ENCODE data around the gene GALNT7. TPM values are rescaled to one million over a fixed set of nuclear protein-coding genes. Genes with fewer than 3 reads are reported as not detected.

The GALNT7 gene
- total and polyA plus RNA-seq, 2 of the 13 experiments (the other 11 are each of a cell fraction or from before 2014, with no cell fraction given) = 0.08 to 0.13 TPM

DNA sequence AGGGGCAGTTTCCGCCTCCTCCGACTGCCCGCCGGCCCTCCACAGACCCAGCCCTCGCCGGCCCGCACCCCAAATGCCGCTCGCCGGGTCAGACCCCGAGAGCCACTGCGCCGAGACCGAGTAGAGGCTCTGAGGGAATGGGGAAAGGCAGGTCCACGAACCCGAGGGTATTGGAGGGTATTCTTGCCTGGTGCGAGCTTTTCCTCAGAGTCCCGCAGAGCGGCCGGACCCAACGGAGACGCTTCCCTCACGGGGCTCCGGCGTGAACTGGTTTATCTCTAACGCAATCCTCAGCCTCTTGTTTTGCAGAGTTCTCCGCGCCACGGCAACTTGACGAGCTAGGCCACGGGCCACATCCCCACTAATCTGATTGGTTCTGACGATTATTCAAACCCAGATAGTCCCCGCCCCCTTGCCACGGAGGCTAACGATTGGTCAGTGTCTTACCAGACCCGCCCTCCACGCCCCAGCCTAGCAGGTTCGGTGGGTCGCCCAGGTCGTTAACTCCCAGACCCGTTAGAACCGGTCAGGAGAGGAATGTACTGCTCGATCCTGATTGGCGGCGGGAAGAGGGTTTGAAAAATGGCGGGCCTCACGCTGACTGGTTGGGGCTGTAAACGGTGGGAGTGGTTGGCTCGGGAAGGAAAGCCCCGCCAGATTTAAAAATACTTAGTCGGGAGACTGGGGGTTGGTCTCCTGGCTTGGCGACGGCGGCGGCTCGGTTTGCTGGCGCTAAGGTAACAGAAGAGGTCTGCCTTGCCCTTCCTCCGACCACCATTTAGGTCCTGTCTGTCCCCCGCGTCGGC, 165.7 kb downstream of the GALNT7 start, which contains the start of gene HMGB2 (continued):
- no peak; the same call in 1 of the 2 replicates for TF ChIP-seq ZNF143 (CRISPR knock-in tag; IDR thresholded peaks at IDR 0.05)
- TF ChIP-seq, protein P1, sequence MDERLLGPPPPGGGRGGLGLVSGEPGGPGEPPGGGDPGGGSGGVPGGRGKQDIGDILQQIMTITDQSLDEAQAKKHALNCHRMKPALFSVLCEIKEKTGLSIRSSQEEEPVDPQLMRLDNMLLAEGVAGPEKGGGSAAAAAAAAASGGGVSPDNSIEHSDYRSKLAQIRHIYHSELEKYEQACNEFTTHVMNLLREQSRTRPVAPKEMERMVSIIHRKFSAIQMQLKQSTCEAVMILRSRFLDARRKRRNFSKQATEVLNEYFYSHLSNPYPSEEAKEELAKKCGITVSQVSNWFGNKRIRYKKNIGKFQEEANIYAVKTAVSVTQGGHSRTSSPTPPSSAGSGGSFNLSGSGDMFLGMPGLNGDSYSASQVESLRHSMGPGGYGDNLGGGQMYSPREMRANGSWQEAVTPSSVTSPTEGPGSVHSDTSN (CRISPR knock-in tag; IDR thresholded peaks at IDR 0.05) = no peak
- TF ChIP-seq, protein P2, sequence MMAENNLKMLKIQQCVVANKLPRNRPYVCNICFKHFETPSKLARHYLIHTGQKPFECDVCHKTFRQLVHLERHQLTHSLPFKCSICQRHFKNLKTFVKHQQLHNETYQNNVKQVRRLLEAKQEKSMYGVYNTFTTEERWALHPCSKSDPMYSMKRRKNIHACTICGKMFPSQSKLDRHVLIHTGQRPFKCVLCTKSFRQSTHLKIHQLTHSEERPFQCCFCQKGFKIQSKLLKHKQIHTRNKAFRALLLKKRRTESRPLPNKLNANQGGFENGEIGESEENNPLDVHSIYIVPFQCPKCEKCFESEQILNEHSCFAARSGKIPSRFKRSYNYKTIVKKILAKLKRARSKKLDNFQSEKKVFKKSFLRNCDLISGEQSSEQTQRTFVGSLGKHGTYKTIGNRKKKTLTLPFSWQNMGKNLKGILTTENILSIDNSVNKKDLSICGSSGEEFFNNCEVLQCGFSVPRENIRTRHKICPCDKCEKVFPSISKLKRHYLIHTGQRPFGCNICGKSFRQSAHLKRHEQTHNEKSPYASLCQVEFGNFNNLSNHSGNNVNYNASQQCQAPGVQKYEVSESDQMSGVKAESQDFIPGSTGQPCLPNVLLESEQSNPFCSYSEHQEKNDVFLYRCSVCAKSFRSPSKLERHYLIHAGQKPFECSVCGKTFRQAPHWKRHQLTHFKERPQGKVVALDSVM (CRISPR knock-in tag; IDR thresholded peaks at IDR 0.05) = no peak
- TF ChIP-seq, protein P3, sequence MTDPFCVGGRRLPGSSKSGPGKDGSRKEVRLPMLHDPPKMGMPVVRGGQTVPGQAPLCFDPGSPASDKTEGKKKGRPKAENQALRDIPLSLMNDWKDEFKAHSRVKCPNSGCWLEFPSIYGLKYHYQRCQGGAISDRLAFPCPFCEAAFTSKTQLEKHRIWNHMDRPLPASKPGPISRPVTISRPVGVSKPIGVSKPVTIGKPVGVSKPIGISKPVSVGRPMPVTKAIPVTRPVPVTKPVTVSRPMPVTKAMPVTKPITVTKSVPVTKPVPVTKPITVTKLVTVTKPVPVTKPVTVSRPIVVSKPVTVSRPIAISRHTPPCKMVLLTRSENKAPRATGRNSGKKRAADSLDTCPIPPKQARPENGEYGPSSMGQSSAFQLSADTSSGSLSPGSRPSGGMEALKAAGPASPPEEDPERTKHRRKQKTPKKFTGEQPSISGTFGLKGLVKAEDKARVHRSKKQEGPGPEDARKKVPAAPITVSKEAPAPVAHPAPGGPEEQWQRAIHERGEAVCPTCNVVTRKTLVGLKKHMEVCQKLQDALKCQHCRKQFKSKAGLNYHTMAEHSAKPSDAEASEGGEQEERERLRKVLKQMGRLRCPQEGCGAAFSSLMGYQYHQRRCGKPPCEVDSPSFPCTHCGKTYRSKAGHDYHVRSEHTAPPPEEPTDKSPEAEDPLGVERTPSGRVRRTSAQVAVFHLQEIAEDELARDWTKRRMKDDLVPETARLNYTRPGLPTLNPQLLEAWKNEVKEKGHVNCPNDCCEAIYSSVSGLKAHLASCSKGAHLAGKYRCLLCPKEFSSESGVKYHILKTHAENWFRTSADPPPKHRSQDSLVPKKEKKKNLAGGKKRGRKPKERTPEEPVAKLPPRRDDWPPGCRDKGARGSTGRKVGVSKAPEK (CRISPR knock-in tag; IDR thresholded peaks at IDR 0.05; ENCODE audit: borderline replicate concordance) = no peak
- no peak for TF ChIP-seq ZNF44 (CRISPR knock-in tag; IDR thresholded peaks at IDR 0.05)
- 0 out of 2 replicates have a peak, but pooled peaks have one; percentile 75 for TF ChIP-seq ZNF747 (CRISPR knock-in tag; IDR thresholded peaks at IDR 0.05; ENCODE audit: borderline replicate concordance)
- TF ChIP-seq, protein P4, sequence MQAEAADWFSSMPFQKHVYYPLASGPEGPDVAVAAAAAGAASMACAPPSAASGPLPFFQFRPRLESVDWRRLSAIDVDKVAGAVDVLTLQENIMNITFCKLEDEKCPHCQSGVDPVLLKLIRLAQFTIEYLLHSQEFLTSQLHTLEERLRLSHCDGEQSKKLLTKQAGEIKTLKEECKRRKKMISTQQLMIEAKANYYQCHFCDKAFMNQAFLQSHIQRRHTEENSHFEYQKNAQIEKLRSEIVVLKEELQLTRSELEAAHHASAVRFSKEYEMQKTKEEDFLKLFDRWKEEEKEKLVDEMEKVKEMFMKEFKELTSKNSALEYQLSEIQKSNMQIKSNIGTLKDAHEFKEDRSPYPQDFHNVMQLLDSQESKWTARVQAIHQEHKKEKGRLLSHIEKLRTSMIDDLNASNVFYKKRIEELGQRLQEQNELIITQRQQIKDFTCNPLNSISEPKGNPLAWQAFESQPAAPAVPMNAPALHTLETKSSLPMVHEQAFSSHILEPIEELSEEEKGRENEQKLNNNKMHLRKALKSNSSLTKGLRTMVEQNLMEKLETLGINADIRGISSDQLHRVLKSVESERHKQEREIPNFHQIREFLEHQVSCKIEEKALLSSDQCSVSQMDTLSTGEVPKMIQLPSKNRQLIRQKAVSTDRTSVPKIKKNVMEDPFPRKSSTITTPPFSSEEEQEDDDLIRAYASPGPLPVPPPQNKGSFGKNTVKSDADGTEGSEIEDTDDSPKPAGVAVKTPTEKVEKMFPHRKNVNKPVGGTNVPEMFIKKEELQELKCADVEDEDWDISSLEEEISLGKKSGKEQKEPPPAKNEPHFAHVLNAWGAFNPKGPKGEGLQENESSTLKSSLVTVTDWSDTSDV (CRISPR knock-in tag; IDR thresholded peaks at IDR 0.05) = no peak
- TF ChIP-seq ZNF780A (CRISPR knock-in tag; IDR thresholded peaks at IDR 0.05) = peak; percentile 98
- TF ChIP-seq IRF2 (CRISPR knock-in tag; IDR thresholded peaks at IDR 0.05) = peak; percentile 27; the same call in 1 of the 2 replicates
- TF ChIP-seq, protein P5, sequence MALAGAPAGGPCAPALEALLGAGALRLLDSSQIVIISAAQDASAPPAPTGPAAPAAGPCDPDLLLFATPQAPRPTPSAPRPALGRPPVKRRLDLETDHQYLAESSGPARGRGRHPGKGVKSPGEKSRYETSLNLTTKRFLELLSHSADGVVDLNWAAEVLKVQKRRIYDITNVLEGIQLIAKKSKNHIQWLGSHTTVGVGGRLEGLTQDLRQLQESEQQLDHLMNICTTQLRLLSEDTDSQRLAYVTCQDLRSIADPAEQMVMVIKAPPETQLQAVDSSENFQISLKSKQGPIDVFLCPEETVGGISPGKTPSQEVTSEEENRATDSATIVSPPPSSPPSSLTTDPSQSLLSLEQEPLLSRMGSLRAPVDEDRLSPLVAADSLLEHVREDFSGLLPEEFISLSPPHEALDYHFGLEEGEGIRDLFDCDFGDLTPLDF (CRISPR knock-in tag; IDR thresholded peaks at IDR 0.05) = peak; percentile 100
- no peak; the same call in 1 of the 2 replicates for TF ChIP-seq NCOA2 (CRISPR knock-in tag; IDR thresholded peaks at IDR 0.05)
- TF ChIP-seq, protein P6, sequence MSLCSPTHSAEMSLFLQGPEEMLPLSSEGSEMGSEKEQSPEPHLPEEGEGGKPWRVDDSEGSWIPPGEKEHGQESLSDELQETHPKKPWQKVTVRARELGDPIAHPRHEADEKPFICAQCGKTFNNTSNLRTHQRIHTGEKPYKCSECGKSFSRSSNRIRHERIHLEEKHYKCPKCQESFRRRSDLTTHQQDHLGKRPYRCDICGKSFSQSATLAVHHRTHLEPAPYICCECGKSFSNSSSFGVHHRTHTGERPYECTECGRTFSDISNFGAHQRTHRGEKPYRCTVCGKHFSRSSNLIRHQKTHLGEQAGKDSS (CRISPR knock-in tag; IDR thresholded peaks at IDR 0.05; ENCODE audit: borderline replicate concordance, low read depth) = 0 out of 2 replicates have a peak, but pooled peaks have one; percentile 41
- 0 out of 2 replicates have a peak, but pooled peaks have one; percentile 55 for TF ChIP-seq KAT7 (CRISPR knock-in tag; IDR thresholded peaks at IDR 0.05; ENCODE audit: borderline replicate concordance)
- TF ChIP-seq CENPT (CRISPR knock-in tag; IDR thresholded peaks at IDR 0.05; ENCODE audit: low read depth) = no peak; the same call in 1 of the 2 replicates
- no peak for TF ChIP-seq ZNF567 (CRISPR knock-in tag; IDR thresholded peaks at IDR 0.05; ENCODE audit: borderline replicate concordance)
- TF ChIP-seq RNF2 (conservative IDR thresholded peaks at IDR 0.05; ENCODE audit: low read depth) = no peak
- TF ChIP-seq RXRB (CRISPR knock-in tag; IDR thresholded peaks at IDR 0.05; ENCODE audit: borderline replicate concordance) = peak; percentile 67; the same call in 1 of the 2 replicates

Data from HepG2 (cell line).